Stomach smooth muscle (tissue), 2 donors: ENCODE measurements around the gene AJAP1.

ENCODE experiments used
- H3K27ac ChIP-seq: one replicate; pipeline ENCODE4 v1.7.0; 2013; ENCODE audit warnings: mild to moderate bottlenecking, low read length, inconsistent platforms
- H3K27me3 ChIP-seq, 2 donors: one replicate each; pipeline ENCODE4 v1.7.0; 2013; ENCODE audit warnings: low read length in 2 of 2; ENCODE audit not compliant: insufficient read depth in 2 of 2, control insufficient read depth in 1 of 2
- H3K36me3 ChIP-seq, 2 donors: one replicate each; pipeline ENCODE4 v1.7.0; 2013; ENCODE audit warnings: low read length in 2 of 2; ENCODE audit not compliant: control insufficient read depth in 2 of 2, insufficient read depth in 2 of 2
- H3K4me1 ChIP-seq: one replicate; pipeline ENCODE4 v1.7.0; 2013; ENCODE audit warnings: low read length; ENCODE audit not compliant: control insufficient read depth, insufficient read depth
- H3K4me3 ChIP-seq, 2 donors: one replicate each; pipeline ENCODE4 v1.7.0; 2013; ENCODE audit warnings: low read length in 2 of 2
- H3K9ac ChIP-seq, 2 donors: one replicate each; pipeline ENCODE4 v1.7.0; 2013; ENCODE audit warnings: low read length in 2 of 2, mild to moderate bottlenecking in 1 of 2
- H3K9me3 ChIP-seq, 2 donors: one replicate each; pipeline ENCODE4 v1.7.0; 2013; ENCODE audit warnings: low read length in 2 of 2; ENCODE audit not compliant: control insufficient read depth in 2 of 2
- donor health status: healthy.
- donor health status: Pancreatic carcinoma.

Gene AJAP1

GRCh38 chr1:4681026-4681425 is 26.6 kb downstream of the AJAP1 start:
- H3K9ac ChIP-seq = no peak overlapping the region
- peaks cover 2 to 3% of the 10 kb centered on the region in 2 donors for H3K27me3 ChIP-seq
- H3K36me3 ChIP-seq = no peaks in the 10 kb centered on the region
- no peaks in the 10 kb centered on the region for H3K4me1 ChIP-seq
- H3K4me3 ChIP-seq = no peak overlapping the region
- H3K9me3 ChIP-seq = peaks cover 15 to 22% of the 10 kb centered on the region in 2 donors
- H3K27ac ChIP-seq = no peak overlapping the region

- H3K4me1 ChIP-seq = no peaks in the 10 kb centered on the region
- no peaks in the 10 kb centered on the region for H3K36me3 ChIP-seq
- no peak overlapping the region for H3K27ac ChIP-seq
- H3K9ac ChIP-seq = no peak overlapping the region
- peaks cover 15 to 22% of the 10 kb centered on the region in 2 donors for H3K9me3 ChIP-seq
- peaks cover 0 to 2% of the 10 kb centered on the region in 2 donors for H3K27me3 ChIP-seq
- no peak overlapping the region for H3K4me3 ChIP-seq
These were observed 28.3 kb downstream of the AJAP1 start for GRCh38 chr1:4682607-4683220.

GRCh38 chr1:4684136-4684535 is 29.7 kb downstream of the AJAP1 start:
- H3K4me1 ChIP-seq = no peaks in the 10 kb centered on the region
- no peak overlapping the region for H3K27ac ChIP-seq
- peaks cover 3 to 15% of the 10 kb centered on the region in 2 donors for H3K9me3 ChIP-seq
- H3K4me3 ChIP-seq = no peak overlapping the region
- no peaks in the 10 kb centered on the region for H3K36me3 ChIP-seq
- no peak overlapping the region for H3K9ac ChIP-seq
- H3K27me3 ChIP-seq = peaks cover 2 to 4% of the 10 kb centered on the region in 2 donors

GRCh38 chr1:4684864-4685522 is 30.6 kb downstream of the AJAP1 start:
- no peak overlapping the region for H3K9ac ChIP-seq
- H3K36me3 ChIP-seq = no peaks in the 10 kb centered on the region
- H3K27ac ChIP-seq = no peak overlapping the region
- peaks cover 2 to 4% of the 10 kb centered on the region in 2 donors for H3K27me3 ChIP-seq
- peaks cover 0 to 7% of the 10 kb centered on the region in 2 donors for H3K9me3 ChIP-seq
- no peak overlapping the region for H3K4me3 ChIP-seq
- H3K4me1 ChIP-seq = no peaks in the 10 kb centered on the region

GRCh38 chr1:4685523-4685865 is 31.1 kb downstream of the AJAP1 start:
- Histone ChIP-seq H3K9ac (no peak overlapping the region), H3K4me1 (no peaks in the 10 kb centered on the region), H3K27ac (no peak overlapping the region), H3K36me3 (no peaks in the 10 kb centered on the region), H3K4me3 (no peak overlapping the region), H3K27me3 (peaks cover 2 to 4% of the 10 kb centered on the region in 2 donors), H3K9me3 (peaks cover 0 to 2% of the 10 kb centered on the region in 2 donors)

- H3K9me3 ChIP-seq = no peaks in the 10 kb centered on the region
- no peaks in the 10 kb centered on the region for H3K36me3 ChIP-seq
- no peaks in the 10 kb centered on the region for H3K4me1 ChIP-seq
- peaks cover 2 to 6% of the 10 kb centered on the region in 2 donors for H3K27me3 ChIP-seq
- H3K27ac ChIP-seq = no peak overlapping the region
- H3K4me3 ChIP-seq = no peak overlapping the region
- H3K9ac ChIP-seq = no peak overlapping the region
These were observed 33.5 kb downstream of the AJAP1 start for GRCh38 chr1:4687943-4688342.

- Histone ChIP-seq H3K9ac (no peak overlapping the region), H3K9me3 (no peaks in the 10 kb centered on the region), H3K4me1 (no peaks in the 10 kb centered on the region), H3K27ac (no peak overlapping the region), H3K27me3 (peaks cover 2 to 6% of the 10 kb centered on the region in 2 donors), H3K36me3 (no peaks in the 10 kb centered on the region), H3K4me3 (no peak overlapping the region)
These were observed 35.0 kb downstream of the AJAP1 start for GRCh38 chr1:4689271-4689935.

GRCh38 chr1:4689941-4690635 is 35.7 kb downstream of the AJAP1 start:
- Histone ChIP-seq H3K4me3 (no peak overlapping the region), H3K36me3 (no peaks in the 10 kb centered on the region), H3K4me1 (no peaks in the 10 kb centered on the region), H3K9me3 (no peaks in the 10 kb centered on the region), H3K9ac (no peak overlapping the region), H3K27me3 (peaks cover 2 to 6% of the 10 kb centered on the region in 2 donors), H3K27ac (no peak overlapping the region)

- no peak overlapping the region for H3K27ac ChIP-seq
- H3K4me1 ChIP-seq = no peaks in the 10 kb centered on the region
- H3K27me3 ChIP-seq = peaks cover 0 to 6% of the 10 kb centered on the region in 2 donors
- no peak overlapping the region for H3K9ac ChIP-seq
- no peak overlapping the region for H3K4me3 ChIP-seq
- H3K9me3 ChIP-seq = peaks cover 0 to 8% of the 10 kb centered on the region in 2 donors
- no peaks in the 10 kb centered on the region for H3K36me3 ChIP-seq
These were observed 36.7 kb downstream of the AJAP1 start for GRCh38 chr1:4690951-4691675.

GRCh38 chr1:4691766-4692405 is 37.5 kb downstream of the AJAP1 start:
- peaks cover 0 to 6% of the 10 kb centered on the region in 2 donors for H3K27me3 ChIP-seq
- no peak overlapping the region for H3K4me3 ChIP-seq
- peaks cover 0 to 8% of the 10 kb centered on the region in 2 donors for H3K9me3 ChIP-seq
- no peak overlapping the region for H3K27ac ChIP-seq
- H3K4me1 ChIP-seq = no peaks in the 10 kb centered on the region
- no peak overlapping the region for H3K9ac ChIP-seq
- no peaks in the 10 kb centered on the region for H3K36me3 ChIP-seq
